ENCODE data around the gene DEPDC5. TPM values are rescaled to one million over a fixed set of nuclear protein-coding genes. Genes with fewer than 3 reads are reported as not detected.

The DEPDC5 gene
- total RNA-seq, 2 experiments from 2014 or later = 43.6 to 46.6 TPM

DNA sequence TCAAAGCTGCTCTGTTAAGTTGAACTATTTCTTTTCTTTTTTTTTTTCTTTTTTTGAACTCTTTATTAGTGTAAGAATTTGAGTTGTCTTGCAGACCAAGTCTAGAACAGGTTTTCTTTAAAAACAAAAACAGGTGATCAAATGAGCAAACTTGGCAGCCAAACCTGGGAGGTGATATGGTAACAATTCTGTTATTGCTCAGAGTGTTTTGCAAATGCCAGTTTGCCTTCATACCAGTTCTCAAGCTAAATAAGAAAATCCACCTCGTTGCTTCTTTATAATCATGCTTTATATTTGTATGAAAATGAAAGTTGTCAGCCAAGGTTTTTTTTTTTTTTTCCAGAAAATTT is 76.9 kb downstream of the DEPDC5 start:
- Mint-ChIP-seq H3K36me3 (peaks cover 34% of the 10 kb centered on the region), H3K9me3 (no peaks in the 10 kb centered on the region), H3K27ac (no peak overlapping the region), H3K4me3 (no peak overlapping the region), H3K27me3 (no peaks in the 10 kb centered on the region), H3K4me1 (peaks cover 16% of the 10 kb centered on the region)
- POLR2A ChIA-PET = interaction anchor here (0.7 kb wide), 1 partner anchor 14 kb away, joined by 4 read pairs; no protein-coding TSS in a partner anchor
- no peak for ATAC-seq (ENCODE audit: low read depth)
- DNase-seq = no peak

DNA sequence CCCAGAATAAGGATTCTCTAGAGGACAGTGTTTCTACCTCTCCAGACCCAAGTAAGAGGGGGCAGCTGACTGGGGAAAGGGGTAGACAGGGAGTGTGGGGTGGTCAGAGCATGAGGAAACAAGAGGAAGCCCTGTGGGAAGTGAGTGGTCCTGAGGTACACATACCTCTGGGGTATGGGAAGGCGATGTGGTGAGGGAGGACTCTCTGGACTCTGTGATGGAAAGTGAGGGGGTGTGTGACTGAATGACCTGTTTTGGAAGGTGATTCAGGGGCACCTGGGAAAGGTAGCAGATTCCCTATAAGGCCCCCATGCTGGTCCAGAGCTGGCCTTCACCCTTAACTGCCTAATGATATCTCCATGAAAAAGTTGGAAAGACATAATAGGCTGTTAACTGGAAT is 80.1 kb downstream of the DEPDC5 start:
- no peak for DNase-seq
- peaks cover 20% of the 10 kb centered on the region for H3K36me3 Mint-ChIP-seq
- no peaks in the 10 kb centered on the region for H3K9me3 Mint-ChIP-seq
- POLR2A ChIA-PET = no interaction called here
- H3K4me3 Mint-ChIP-seq = no peak overlapping the region
- no peak for ATAC-seq (ENCODE audit: low read depth)
- H3K27me3 Mint-ChIP-seq = no peaks in the 10 kb centered on the region
- H3K4me1 Mint-ChIP-seq = peaks cover 13% of the 10 kb centered on the region
- H3K27ac Mint-ChIP-seq = no peak overlapping the region

DNA sequence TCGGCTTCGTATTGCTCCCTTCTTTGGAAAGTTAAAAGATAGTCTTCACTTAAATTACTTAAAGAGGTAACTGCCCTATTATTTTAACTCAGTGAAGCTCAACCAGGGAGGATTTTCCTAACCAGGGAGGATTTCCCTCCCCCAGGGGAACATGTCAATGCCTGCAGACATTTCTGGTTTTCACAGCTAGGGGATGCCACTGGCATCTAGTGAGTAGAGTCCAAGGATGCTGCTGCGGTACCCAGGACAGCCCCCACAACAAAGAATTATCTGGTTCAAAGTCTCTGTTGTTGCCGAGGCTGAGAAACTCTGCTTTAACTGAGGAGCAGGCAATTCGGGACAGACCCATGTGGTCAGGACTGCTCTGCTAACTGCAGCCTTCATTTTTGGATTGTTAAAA is 82.2 kb downstream of the DEPDC5 start:
- POLR2A ChIA-PET = no interaction called here
- Mint-ChIP-seq H3K27me3 (no peaks in the 10 kb centered on the region), H3K36me3 (peaks cover 10% of the 10 kb centered on the region), H3K4me1 (peaks cover 2% of the 10 kb centered on the region), H3K9me3 (no peaks in the 10 kb centered on the region), H3K4me3 (no peak overlapping the region), H3K27ac (no peak overlapping the region)
- DNase-seq = no peak
- ATAC-seq (ENCODE audit: low read depth) = no peak

DNA sequence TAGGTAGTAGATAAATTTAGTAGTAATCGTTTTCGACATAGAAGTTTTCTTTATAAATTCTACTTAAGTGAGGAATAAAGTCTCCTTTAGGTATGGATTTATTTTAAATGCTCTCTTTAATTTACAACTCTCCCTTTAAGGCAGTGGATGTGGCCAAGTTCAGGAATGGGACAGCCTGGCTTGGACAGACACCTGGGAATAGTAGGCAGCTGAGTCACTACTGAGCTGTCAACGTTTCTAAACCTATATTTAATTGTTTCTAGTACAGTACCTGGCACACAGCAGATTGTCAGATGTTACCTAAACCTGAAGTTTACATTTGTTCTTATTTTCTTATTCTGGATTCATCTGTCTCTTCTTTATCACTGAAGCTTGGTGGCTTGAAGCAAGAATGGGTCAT is 85.1 kb downstream of the DEPDC5 start:
- Mint-ChIP-seq H3K36me3 (peaks cover 12% of the 10 kb centered on the region), H3K4me1 (no peaks in the 10 kb centered on the region), H3K4me3 (no peak overlapping the region), H3K9me3 (no peaks in the 10 kb centered on the region), H3K27ac (no peak overlapping the region), H3K27me3 (no peaks in the 10 kb centered on the region)
- POLR2A ChIA-PET = no interaction called here
- ATAC-seq (ENCODE audit: low read depth) = no peak
- DNase-seq = no peak

DNA sequence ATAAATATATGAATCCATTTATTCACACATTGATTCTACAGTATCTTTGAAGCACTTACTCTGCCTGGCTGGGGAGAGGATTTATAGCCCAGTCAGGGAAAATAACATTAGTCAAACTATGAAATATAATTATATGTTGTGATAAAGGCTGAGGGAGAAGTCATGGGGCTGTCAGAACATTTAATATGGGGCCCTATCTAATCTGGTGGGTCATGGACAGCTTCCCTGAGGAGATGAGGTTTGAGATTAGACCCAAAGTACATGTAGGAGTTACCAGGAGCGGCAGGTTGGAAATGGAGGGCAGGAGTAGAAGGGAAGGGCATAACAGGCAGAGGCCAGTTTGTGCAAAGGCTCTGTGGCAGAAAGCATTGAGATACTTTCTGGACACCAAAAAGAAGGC is 86.2 kb downstream of the DEPDC5 start:
- Mint-ChIP-seq H3K27ac (no peak overlapping the region), H3K4me3 (no peak overlapping the region), H3K9me3 (no peaks in the 10 kb centered on the region), H3K36me3 (peaks cover 14% of the 10 kb centered on the region), H3K27me3 (no peaks in the 10 kb centered on the region), H3K4me1 (no peaks in the 10 kb centered on the region)
- ATAC-seq (ENCODE audit: low read depth) (no peak), DNase-seq (no peak)
- POLR2A ChIA-PET = no interaction called here

DNA sequence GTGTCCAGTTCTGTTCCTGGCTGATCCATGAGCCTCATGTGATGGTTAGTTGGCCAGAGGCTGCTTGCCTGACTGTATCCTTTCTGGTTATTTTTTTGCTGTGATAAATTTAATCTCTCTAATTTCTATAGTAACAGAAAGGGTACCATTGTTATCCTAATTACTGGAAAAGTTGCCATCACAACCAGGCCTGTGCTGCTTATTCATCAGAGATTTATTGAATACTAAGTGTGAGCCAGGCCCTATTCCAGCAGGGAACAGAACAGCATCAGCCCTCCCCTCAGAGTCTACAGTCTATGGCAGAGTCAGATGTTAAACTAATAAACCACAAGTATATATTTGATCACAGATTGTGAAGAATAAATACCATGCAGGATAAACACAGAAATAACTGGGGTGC is 86.8 kb downstream of the DEPDC5 start:
- ATAC-seq (ENCODE audit: low read depth) = no peak
- no peaks in the 10 kb centered on the region for H3K4me1 Mint-ChIP-seq
- peaks cover 15% of the 10 kb centered on the region for H3K36me3 Mint-ChIP-seq
- H3K27me3 Mint-ChIP-seq = no peaks in the 10 kb centered on the region
- no peak overlapping the region for H3K27ac Mint-ChIP-seq
- DNase-seq = no peak
- H3K4me3 Mint-ChIP-seq = no peak overlapping the region
- POLR2A ChIA-PET = no interaction called here
- H3K9me3 Mint-ChIP-seq = no peaks in the 10 kb centered on the region

DNA sequence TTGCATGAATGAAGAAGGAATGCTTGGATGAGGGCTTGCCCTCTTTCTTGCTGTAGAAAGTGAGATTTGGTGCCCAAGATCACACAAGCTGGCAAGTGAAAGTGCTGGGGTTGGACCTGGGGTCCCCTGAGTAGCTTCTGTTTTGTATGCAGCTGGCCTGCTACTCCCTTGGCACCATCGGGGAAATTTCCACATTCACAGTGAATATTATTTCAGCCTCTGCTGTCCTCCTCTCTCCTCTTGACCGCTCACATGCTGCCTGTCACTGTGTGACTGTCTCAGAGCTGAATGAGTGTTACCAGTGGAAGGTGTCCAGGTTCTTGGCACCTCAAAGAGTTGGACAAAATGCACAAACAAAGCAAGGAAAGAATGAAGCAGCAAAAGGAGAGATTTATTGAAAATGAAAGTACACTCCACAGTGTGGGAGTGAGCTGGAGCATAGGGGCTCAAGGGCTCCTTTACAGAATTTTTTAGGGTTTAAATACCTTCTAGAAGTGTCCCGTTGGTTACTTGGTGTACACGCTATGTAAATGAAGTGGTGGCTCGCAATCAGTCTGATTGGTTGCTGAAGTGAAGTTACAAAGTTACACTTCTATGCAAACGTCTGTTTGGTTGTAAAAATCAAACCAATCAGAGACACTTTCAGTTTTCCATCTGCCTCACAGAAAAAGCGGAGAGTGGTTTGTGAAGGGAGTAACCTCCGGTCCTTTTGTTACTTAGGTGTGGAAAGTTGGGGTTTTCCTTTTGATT is 87.4 kb downstream of the DEPDC5 start:
- POLR2A ChIA-PET = no interaction called here
- DNase-seq (no peak), ATAC-seq (ENCODE audit: low read depth) (no peak)
- peaks cover 17% of the 10 kb centered on the region for H3K36me3 Mint-ChIP-seq
- H3K9me3 Mint-ChIP-seq = no peaks in the 10 kb centered on the region
- H3K27ac Mint-ChIP-seq = no peak overlapping the region
- no peak overlapping the region for H3K4me3 Mint-ChIP-seq
- no peaks in the 10 kb centered on the region for H3K4me1 Mint-ChIP-seq
- H3K27me3 Mint-ChIP-seq = no peaks in the 10 kb centered on the region

DNA sequence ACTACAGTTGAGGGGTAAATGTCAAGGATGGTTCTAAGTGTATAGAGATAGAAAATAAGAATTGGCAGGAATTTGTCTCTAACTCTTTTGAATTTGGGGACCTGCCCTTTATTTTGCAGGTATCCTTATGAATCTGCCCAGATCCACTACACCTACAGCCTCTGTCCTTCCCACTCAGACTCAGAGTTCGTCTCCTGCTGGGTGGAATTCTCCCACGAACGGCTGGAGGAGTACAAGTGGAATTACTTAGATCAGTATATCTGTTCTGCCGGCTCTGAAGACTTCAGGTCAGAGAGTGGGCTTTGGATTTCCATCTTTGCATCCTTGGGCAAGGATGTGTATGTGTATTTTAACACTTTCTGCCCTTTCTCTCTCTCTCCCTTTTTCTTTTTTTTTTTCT is 89.7 kb downstream of the DEPDC5 start:
- Mint-ChIP-seq H3K27me3 (no peaks in the 10 kb centered on the region), H3K4me1 (no peaks in the 10 kb centered on the region), H3K36me3 (peaks cover 30% of the 10 kb centered on the region), H3K27ac (peak overlapping the region; percentile 15), H3K9me3 (no peaks in the 10 kb centered on the region), H3K4me3 (no peak overlapping the region)
- no peak for DNase-seq
- POLR2A ChIA-PET = no interaction called here
- no peak for ATAC-seq (ENCODE audit: low read depth)

DNA sequence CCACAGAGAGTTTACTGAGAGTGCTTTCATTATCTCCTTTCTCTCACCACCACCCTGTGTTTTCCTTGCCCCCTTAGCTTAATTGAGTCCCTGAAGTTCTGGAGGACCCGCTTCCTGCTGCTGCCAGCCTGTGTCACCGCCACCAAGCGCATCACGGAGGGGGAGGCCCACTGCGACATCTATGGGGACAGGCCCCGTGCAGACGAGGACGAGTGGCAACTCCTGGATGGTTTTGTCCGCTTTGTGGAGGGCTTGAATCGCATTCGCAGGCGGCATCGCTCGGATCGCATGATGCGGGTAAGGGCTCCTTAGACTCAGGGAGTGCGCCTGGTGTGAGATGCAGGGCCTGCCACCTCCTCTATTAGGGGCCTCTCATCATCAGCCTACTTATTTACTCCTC is 91.1 kb downstream of the DEPDC5 start:
- H3K9me3 Mint-ChIP-seq = no peaks in the 10 kb centered on the region
- POLR2A ChIA-PET = interaction anchor here (0.6 kb wide), 1 partner anchor 14 kb away, joined by 4 read pairs; no protein-coding TSS in a partner anchor
- DNase-seq (no peak), ATAC-seq (ENCODE audit: low read depth) (no peak)
- peaks cover 37% of the 10 kb centered on the region for H3K36me3 Mint-ChIP-seq
- H3K4me3 Mint-ChIP-seq = no peak overlapping the region
- H3K27me3 Mint-ChIP-seq = no peaks in the 10 kb centered on the region
- no peaks in the 10 kb centered on the region for H3K4me1 Mint-ChIP-seq
- no peak overlapping the region for H3K27ac Mint-ChIP-seq

DNA sequence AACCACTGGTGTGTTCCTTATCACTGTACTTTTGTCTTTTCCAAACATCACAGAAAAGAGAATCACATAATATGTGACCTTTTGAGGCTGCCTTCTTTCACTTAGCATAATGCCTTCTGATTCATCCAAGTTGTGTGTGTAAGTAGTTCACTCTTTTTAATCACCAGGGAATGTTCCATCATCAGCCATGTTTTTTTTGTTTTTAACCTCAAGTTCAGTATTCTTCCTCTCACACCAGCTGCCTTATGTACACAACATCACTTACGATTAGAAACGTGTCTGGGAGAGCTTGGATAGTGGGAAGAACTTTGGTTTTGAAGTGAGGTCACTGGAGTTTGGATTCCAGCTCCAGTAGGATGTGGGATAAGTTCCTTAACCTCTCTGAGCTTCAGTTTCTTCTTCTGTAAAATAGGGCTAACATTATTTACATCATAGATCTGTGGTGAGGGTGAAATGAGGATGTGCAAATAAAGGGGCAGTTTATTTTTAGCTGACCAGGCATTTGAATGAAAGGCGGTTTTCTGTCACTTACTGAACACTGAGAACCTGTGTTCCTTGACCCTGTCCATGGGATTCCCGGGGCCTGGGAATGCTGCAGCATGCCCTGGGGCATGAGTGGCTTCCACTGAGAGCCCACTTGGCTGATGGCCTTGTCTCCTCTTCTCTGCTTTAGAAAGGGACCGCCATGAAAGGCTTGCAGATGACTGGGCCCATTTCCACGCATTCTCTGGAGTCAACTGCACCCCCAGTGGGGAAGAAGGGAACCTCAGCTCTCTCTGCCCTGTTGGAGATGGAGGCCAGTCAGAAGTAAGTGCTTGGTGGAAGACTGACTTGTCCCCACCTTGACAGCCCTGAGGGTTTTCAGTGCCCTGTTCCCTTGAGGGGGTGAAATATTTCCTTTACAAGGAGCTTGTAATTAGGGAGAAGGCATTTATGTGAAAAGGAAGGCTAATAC is 92.6 kb downstream of the DEPDC5 start:
- H3K4me3 Mint-ChIP-seq = no peak overlapping the region
- H3K27ac Mint-ChIP-seq = peak overlapping the region; percentile 54
- peaks cover 38% of the 10 kb centered on the region for H3K36me3 Mint-ChIP-seq
- H3K9me3 Mint-ChIP-seq = no peaks in the 10 kb centered on the region
- POLR2A ChIA-PET = no interaction called here
- ATAC-seq (ENCODE audit: low read depth) = no peak
- no peaks in the 10 kb centered on the region for H3K4me1 Mint-ChIP-seq
- no peak for DNase-seq
- no peaks in the 10 kb centered on the region for H3K27me3 Mint-ChIP-seq

DNA sequence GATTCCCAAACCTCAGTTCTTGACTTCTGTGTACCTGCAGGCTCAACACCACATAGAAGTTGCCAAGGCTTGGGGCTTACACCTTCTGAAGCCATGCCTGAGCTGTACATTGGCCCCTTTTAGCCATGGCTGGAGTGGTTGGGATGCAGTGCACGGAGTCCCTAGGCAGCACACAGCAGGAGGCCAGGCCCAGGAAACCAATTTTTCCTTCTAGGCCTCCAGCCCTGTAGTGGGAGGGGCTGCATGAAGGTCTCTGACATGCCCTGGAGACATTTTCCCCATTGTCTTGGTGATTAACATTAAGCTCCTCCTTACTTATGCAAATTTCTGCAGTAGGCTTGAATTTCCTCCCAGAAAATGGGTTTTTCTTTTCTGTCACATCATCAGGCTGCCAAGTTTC is 94.6 kb downstream of the DEPDC5 start:
- H3K9me3 Mint-ChIP-seq = no peaks in the 10 kb centered on the region
- H3K27ac Mint-ChIP-seq = no peak overlapping the region
- H3K36me3 Mint-ChIP-seq = peaks cover 34% of the 10 kb centered on the region
- H3K4me1 Mint-ChIP-seq = no peaks in the 10 kb centered on the region
- H3K27me3 Mint-ChIP-seq = no peaks in the 10 kb centered on the region
- H3K4me3 Mint-ChIP-seq = no peak overlapping the region
- ATAC-seq (ENCODE audit: low read depth) (no peak), DNase-seq (no peak)
- POLR2A ChIA-PET = no interaction called here

DNA sequence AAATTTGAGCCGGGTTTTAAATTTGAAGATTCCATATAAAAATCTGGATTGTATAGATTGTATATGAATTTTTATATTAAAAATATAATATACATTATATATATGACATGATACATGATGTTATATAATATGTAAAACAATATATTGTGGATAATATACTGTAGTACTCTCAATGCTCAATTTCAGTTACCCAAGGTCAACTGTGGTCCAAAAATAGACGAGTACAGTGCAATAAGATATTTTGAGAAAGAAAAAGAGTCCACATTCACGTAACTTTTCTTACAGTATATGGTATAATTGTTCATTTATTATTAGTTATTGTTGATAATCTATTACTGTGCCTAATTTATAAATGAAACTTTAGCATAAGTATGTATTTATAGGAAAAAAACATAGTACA is 96.3 kb downstream of the DEPDC5 start:
- peaks cover 27% of the 10 kb centered on the region for H3K36me3 Mint-ChIP-seq
- H3K27me3 Mint-ChIP-seq = no peaks in the 10 kb centered on the region
- H3K4me1 Mint-ChIP-seq = no peaks in the 10 kb centered on the region
- ATAC-seq (ENCODE audit: low read depth) (no peak), DNase-seq (no peak)
- no peak overlapping the region for H3K27ac Mint-ChIP-seq
- no peak overlapping the region for H3K4me3 Mint-ChIP-seq
- POLR2A ChIA-PET = no interaction called here
- no peaks in the 10 kb centered on the region for H3K9me3 Mint-ChIP-seq

DNA sequence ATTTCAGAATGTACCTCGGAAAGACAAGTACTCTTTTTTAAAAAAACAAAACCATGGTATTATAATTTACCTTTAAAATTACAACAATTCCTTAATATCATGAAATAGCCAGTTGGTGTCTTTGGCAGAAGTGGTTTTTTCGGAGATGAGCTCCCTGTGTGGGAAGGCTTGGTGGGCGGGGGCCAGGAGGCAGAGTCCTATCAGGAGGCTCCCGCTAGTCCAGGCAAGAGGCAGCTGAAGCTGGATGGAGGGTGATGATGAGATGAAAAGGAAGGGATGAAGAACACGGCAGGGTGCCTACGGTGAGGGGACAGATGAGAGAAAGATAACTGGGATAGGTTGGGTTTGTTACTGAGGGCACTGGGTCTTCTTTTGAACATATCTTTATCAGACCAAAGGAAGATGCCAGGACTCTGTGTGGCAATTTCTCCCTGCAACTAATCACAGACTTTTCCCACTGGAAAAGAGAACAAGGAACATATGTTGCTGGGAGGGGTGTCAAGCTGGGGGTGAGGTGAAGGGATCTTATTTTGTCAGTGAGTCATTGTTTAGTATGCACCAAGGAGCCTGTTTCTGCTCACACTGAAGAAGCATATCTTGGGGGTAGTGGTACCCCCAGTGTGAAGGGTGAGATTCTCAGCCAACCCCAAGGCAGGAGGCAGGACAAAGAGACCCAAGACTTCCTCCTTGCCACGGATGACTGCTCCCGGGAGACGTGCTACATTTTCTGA is 99.0 kb downstream of the DEPDC5 start:
- DNase-seq = no peak
- H3K27me3 Mint-ChIP-seq = no peaks in the 10 kb centered on the region
- no peak overlapping the region for H3K27ac Mint-ChIP-seq
- POLR2A ChIA-PET = no interaction called here
- no peak overlapping the region for H3K4me3 Mint-ChIP-seq
- H3K4me1 Mint-ChIP-seq = no peaks in the 10 kb centered on the region
- ATAC-seq (ENCODE audit: low read depth) = no peak
- H3K36me3 Mint-ChIP-seq = peaks cover 14% of the 10 kb centered on the region
- H3K9me3 Mint-ChIP-seq = no peaks in the 10 kb centered on the region
